AG09319 (cell line): ENCODE data around the gene SLC25A26.

Experiments used
- DNase-seq: peaks from one replicate; pipeline ENCODE4 v3.0.0-alpha.2; 2010; ENCODE audit warnings: low read depth; ENCODE audit errors: extremely low read depth
- TF ChIP-seq, protein P1 (sequence below): IDR thresholded peaks from 2 replicates; pipeline ENCODE4 v1.5.1; 2011; ENCODE audit warnings: low read depth, mild to moderate bottlenecking, inconsistent platforms, low read length, moderate library complexity

The SLC25A26 gene, protein sequence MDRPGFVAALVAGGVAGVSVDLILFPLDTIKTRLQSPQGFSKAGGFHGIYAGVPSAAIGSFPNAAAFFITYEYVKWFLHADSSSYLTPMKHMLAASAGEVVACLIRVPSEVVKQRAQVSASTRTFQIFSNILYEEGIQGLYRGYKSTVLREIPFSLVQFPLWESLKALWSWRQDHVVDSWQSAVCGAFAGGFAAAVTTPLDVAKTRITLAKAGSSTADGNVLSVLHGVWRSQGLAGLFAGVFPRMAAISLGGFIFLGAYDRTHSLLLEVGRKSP

DNA sequence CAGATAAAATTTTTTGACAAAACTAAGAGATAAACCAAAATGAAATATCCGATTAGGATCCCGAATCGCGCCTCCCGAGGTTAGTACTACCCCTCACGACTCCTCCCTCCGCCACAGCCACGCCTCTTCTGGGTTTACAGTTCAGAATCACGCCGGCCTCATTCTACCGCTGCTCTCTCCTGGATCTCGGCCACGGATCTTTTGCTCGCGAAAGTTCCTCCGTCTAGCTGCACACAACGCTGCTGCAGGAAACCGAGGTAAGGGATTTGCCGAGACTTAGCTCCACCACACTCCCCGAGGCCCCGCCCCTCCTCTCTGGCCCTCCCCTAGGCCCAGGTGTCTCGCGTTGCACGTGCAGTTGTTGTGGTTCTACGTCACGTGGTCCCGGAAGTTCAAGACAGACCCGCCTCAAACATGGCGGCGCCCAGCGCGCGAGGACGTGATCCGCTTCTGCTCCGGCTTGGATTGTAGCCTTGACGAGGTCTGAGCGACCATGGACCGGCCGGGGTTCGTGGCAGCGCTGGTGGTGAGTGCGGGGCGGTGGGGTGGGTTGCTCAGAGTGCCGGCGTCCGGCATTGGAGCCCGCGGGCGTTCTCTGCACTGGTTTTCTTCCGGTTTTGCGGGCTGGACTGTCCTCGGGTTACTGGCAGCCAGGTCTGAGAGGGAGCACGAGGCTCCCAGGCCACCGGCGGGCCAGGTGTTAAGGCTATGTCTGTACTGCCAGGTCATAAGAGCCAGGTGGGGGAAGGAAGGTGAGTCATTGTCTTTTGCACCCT, at the start of gene SLC25A26:
Gene SLC25A26, plus strand, starts transcription at position 400 of the 776 bp plus-strand sequence. Its CDS starts 94 bp downstream, at position 494.
- TF ChIP-seq, protein P1, sequence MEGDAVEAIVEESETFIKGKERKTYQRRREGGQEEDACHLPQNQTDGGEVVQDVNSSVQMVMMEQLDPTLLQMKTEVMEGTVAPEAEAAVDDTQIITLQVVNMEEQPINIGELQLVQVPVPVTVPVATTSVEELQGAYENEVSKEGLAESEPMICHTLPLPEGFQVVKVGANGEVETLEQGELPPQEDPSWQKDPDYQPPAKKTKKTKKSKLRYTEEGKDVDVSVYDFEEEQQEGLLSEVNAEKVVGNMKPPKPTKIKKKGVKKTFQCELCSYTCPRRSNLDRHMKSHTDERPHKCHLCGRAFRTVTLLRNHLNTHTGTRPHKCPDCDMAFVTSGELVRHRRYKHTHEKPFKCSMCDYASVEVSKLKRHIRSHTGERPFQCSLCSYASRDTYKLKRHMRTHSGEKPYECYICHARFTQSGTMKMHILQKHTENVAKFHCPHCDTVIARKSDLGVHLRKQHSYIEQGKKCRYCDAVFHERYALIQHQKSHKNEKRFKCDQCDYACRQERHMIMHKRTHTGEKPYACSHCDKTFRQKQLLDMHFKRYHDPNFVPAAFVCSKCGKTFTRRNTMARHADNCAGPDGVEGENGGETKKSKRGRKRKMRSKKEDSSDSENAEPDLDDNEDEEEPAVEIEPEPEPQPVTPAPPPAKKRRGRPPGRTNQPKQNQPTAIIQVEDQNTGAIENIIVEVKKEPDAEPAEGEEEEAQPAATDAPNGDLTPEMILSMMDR = no peak
- DNase-seq = peak; percentile 81

DNA sequence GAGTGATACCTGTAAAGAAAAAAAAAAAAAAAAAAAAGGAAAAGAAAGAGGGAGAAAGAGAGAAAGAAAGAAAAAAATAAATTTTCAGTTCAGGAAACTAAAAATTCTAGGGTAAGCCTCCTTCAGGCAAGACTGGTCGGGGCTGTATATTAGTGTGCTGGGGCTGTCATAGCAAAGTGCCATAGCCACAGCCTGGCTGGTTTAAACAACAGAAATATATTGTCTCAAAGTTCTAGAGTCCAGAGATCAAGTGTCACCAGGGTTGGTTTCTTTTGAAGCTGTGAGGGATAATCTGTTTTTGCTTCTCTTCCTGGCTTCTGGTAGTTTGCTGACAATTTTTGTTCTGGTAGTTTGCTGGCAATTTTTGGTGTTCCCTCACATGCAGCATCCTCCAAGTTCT, 48.4 kb upstream of the SLC25A26 start:
- TF ChIP-seq, protein P1 = no peak
- no peak for DNase-seq

DNA sequence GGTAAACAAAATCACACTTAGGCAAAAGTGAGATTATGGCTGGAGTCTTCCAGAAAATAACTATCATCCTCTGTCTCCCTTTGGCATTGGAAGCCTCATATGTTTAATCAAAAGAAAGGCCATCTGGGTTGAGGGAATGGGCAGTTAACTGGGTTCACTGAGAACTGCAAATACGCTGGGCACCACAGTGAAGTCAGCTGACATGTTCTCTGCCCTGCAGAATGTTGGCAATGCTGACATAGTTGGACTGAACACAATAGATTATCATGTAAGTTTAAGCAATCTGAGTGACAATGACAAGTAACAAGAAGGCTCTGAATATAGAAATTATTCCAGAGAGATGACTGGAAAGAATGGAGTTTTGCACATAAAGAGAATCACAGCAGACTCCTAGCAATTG, 43.8 kb upstream of the SLC25A26 start:
- TF ChIP-seq, protein P1 = no peak
- no peak for DNase-seq

DNA sequence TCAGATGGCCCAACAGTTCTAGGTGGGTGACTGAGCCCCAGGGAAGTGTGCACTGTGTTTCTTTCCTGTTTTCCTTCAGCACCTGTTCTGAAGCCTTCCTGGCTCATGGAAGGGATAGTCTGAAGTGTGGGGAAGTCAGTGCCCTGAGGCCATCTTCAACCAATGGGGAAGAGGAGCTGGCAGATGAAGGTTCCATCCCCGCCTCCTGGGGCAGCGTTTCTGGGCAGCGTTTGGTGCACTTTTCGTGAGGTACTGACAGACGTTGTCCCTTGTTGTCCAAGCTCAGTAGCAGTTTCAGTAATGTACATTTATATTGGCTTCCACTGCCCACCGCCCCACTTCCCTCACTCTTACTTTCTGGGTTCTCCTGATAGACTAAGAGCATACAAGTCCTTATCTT, 42.6 kb upstream of the SLC25A26 start:
- TF ChIP-seq, protein P1 = no peak
- no peak for DNase-seq

DNA sequence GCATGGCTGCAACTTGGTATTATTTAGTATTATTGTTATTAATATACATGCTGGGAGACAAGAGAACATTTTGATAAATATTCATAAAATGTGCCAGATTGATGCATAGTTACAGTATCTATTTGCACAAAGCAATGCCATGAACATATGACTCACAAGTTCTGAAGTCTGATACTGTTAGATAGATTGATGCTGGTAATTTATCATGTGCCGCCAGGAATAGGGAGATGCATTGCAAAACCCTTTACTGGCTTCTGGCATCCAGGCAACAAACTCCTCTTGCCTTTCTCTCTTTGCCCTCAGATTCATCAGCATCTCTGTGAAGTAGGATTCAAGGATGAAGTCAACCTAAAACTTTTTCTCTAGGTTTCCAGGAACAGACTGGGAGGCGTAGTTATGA, 41.0 kb upstream of the SLC25A26 start:
- no peak for DNase-seq
- TF ChIP-seq, protein P1 = no peak

DNA sequence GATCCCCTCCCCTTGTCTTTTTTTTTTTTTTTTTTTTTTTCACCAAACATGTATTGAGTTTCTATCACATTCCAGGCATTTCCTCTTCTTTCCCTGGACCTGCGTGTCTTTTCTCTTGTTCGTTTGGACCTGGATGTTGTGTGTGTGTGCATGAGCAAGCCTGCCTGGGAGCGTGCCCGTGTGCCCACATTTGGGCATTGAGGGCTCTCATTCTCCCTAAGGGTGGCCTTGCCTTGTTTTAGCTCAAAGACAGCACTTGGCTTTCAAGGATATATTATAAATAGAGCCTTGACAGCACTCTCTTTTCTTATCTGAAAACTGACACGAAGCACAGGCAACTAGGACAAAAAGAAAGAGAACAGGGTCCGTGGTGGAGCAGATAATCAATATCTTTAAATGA, 39.0 kb upstream of the SLC25A26 start:
- TF ChIP-seq, protein P1 = no peak
- no peak for DNase-seq

DNA sequence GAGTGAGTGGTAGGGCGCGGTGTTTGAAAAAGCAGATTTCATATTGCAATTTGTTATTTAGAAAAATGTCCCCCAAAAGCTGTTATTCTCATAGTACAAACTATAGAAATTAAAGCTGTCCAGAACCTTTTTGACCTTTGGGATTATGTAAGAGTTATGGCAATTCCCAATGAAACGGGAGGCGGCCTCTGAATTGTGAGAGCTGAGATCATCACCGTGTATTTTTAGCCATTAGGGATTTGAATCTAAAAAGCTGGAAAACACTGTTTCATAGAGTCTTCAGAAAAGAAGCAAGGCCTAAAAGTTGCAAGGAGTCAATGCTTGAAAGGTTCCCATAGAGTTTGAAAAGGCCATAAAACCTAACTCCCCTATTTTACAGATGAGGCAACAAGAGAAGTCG, 38.6 kb upstream of the SLC25A26 start:
- TF ChIP-seq, protein P1 = no peak
- DNase-seq = no peak
